GM12875 (cell line): Measurements from ENCODE around the gene SEPTIN12.

Experiments
- H3K4me3 ChIP-seq: one replicate; pipeline ENCODE4 v1.5.1; 2011; ENCODE audit warnings: low read depth, low read length, control low read depth
- CTCF ChIP-seq: IDR thresholded peaks from 2 replicates; pipeline ENCODE4 v1.5.1; 2011; ENCODE audit warnings: low read depth, mild to moderate bottlenecking, control low read depth, inconsistent platforms, low read length, moderate library complexity, borderline replicate concordance; ENCODE audit not compliant: insufficient read depth

Gene SEPTIN12

GRCh38 chr16:4803401-4803844 lies 15.3 kb upstream of the SEPTIN12 start:
- no peak overlapping the region for H3K4me3 ChIP-seq
- TF ChIP-seq CTCF: no peak

GRCh38 chr16:4802659-4803287 lies 14.6 kb upstream of the SEPTIN12 start:
- H3K4me3 ChIP-seq: peak overlapping the region; percentile 76
- no peak for TF ChIP-seq CTCF

GRCh38 chr16:4801962-4802658 lies 14.0 kb upstream of the SEPTIN12 start, which contains the start of gene ROGDI:
Gene ROGDI (minus strand): TSS chr16:4802633. CDS start chr16:4802571, 62 bp downstream.
- H3K4me3 ChIP-seq: peak within 1 kb of the TSS; percentile 76
- TF ChIP-seq CTCF: no peak

GRCh38 chr16:4801051-4801961 lies 13.2 kb upstream of the SEPTIN12 start:
- peak overlapping the region; percentile 76 for H3K4me3 ChIP-seq
- TF ChIP-seq CTCF: no peak

- no peak for TF ChIP-seq CTCF
- H3K4me3 ChIP-seq: peak overlapping the region; percentile 28
Measured at GRCh38 chr16:4800290-4801041, 12.3 kb upstream of the SEPTIN12 start.

GRCh38 chr16:4799171-4799855 lies 11.2 kb upstream of the SEPTIN12 start:
- no peak for TF ChIP-seq CTCF
- H3K4me3 ChIP-seq: no peak overlapping the region
